ENCODE results near the gene ESD.
"Not testable (repeated sequence)": the region's sequence is repeated elsewhere in the genome, so short reads cannot be mapped to it uniquely, and the experiment has no call there.

Gene ESD, protein sequence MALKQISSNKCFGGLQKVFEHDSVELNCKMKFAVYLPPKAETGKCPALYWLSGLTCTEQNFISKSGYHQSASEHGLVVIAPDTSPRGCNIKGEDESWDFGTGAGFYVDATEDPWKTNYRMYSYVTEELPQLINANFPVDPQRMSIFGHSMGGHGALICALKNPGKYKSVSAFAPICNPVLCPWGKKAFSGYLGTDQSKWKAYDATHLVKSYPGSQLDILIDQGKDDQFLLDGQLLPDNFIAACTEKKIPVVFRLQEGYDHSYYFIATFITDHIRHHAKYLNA
- total RNA-seq: 31.4 to 39.4 (median 34.8) reads per million in 4 donors

DNA sequence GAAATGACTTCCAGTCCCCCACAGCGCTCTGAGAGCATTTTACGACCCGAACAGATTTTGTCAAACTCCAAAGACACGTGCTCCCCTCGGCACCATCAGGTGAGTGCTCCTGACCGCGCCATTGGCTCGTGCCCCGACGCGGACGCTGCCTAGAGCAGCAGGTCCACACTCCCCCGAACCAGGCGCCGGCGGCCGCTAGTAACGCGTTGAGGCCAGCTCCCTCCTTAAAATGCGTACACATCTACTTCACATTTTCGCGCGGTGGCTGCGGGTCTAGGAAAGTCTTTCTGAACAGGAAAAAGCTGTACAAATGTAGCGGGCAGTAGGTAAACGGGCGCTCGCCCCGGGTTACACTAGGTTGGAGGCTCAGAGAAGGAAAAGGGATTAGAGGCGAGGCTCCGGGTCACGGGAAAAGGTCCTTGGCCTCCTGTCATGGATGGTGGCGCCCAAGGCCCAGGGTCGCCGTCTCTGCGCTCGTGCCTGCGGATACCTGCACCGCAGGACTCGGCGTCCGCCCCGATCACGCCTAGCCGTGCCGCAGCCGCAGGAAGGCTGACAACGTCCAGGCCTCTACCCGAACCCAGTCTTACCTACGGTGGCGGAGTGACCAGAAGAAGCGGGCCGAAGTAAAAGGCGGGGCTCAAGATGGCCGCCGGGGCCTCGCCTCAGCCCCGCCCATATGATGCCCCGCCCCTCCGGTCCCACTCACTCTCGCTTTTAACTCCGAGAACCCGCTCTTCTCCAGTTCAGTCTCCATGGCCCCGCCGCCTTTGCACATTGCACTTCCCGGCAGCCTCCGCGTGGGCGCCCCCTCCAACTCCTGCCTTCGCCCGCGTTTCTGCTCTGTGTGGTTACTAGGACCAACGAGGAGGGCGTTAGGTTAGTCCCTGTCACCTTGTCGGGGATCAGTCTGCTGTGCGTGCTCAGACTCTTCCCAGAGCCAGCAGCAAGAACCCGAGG, at the start of gene ESD:
ESD (minus strand) TSS at position 647 of the 960 bp plus-strand sequence. CDS start 5,748 bp downstream, outside the sequence.
- DNase-seq: peak; percentile 78 to 88 (median 81)

DNA sequence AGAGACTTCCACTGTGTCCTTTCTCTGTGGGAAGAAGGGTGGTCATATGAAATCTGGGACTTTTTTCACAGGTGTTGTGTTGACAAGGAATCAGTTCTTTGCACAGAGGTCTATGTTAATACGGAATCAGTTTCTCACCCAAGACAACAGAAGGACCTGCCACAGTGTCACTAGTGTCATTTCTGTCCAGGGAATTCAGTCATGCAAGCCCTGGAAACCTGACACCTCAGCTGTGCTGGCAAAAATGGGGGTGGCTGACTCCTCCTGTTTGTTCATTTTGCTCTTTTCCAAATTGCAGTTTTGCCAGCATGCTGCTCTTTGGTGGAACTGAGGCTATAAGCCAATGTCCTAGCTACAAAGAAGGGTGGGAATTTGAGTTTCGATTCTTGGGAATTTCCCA, 49.8 kb upstream of the ESD start:
- no peak for DNase-seq

DNA sequence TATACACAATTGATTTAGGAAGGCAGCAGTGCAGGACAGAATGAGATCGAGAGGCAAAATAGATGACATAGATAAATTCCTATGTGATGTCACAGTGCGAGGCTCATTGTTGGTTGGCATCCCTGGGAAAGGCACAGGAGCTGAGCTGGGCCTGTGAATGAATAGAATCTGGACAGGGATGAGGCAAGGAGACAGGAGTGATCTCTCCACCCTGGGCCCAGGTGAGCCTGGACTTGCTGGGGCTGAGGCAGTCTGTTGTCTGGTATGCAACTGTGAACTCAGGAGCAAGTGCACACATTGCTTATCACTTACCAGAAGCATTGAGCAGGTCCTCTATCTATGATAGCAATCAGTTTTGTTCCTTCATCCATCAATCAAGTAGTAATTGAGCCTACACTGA, 48.2 kb upstream of the ESD start:
- DNase-seq: no peak

DNA sequence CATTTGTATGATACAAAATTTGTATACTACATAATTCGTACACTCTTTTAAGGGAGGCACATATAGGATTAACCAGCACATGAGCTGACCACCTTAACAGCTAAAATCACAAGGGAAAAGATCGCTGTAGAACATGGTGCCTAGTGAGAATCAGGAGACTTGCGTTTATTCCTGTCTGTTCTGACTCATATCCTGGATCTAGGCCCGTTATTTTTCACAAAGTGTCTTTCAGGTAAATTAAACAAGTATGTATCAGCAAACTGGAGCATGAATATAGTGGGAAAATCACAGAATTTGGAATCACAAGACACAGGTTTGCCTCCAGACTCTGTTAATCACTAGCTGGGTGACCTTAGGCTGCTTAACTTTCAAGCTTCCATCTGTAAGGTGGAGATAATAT, 47.5 kb upstream of the ESD start:
- DNase-seq: no peak

DNA sequence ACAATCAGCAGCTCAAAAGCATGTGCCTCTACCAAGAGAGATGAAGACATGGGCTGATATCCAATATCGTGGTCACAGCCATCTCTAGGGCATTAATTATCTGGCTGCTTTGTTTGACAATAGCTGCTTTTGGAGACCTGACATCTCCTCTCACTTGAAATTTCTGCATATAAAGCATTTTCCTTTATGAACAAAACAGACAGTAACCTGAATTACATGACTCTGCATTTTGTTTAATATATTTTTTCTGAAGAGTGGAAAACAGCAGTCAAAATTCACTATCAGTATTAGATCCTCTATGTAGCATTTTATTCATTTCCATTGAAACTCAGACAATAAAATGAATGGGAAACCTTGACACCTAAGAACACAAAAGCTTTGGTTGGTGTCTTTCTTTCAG, 42.4 kb upstream of the ESD start:
- DNase-seq: no peak

DNA sequence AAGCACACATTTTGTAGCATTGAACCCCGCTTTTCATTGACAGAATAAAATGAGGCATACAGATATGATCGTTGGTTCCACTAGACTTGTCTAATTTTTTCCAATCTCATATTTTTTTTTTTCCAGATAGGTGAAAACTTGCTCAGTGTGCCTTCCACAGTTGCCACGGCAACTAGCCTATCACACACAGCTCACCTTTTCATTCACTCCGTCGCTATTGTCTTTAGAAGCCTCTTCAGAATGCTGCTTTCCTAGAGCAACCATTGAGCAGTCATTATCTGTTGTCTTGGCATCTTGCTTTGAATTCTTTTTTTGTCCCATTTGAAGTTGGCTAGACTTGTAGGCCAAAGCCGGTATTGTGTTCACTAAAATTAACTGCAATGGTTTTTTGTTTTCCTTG, 37.7 kb upstream of the ESD start:
- no peak for DNase-seq

DNA sequence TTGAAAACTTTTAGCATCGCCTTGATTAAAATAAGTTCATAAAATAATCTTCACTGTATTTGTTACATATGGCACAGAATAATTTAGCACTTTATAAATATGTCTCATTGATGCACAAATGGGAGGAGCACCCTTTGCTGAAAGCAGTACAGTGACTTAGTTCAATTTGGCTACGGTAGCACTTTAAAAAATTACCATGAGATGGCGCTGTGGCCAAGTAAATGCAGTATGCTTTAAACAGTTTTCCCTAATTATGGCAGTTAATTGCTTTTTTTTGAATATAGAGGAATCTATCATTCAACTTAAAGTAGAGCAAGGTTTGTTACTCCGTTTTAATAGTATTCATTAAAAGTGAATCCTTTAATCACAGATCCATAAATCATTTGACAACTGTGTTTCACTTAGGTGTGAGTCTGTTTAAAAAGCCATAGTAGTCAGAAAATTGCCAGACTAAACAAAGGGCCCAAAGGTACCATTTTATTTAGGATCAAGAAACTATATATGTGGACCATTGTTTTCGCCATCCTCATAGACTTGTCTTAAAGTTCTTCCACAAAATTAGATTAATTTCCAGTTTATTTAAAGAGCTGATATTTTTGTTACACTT, 34.7 kb upstream of the ESD start:
- peak in 2 of 5 donors; percentile 4 to 24 for DNase-seq

DNA sequence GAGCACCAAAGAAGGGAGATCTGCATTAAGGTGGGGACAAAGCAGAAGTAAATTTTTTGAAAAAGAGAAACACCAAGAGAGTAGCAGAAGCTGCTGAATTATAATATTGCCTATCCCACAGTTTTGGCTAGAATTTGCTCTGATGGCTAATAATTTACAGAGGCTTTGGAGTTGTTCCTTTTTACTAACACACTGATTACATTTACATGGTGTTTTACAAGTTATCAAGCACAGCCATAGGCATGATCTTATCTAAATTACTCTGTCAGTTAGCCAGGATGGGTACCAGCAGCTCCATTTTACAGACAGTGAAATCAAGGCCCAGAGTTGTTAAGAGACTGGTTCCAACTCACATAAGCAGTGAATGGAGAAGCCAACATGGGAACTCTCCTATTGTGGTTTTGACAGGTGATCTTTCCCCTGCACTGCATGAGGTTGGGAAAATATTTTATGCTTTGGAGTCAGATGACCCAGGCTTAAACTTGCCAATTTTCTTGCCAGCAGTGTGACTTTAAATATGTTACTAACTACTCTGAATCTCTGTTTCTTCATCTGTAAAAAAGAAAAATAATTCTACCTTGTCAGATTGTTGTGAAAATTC, 33.5 kb upstream of the ESD start:
- DNase-seq: no peak

DNA sequence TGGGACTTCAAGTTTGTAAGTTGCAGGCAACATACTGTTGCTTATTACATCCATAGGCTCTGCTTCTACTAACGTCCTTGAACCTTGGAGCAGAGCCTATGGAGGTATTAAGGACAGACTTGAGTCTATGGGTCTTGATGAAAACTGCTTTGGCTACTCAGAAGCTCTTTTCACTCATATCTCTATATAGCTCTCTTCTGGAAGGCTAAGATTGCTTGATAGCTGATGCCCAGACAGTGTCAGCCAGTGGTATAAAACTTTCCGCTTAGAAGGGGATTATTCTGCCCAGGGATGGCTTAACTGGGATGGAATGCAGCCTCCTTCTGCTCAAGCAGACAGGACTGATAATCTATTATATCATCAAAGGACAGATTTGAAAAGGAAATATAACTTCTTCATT, 25.6 kb upstream of the ESD start:
- DNase-seq: no peak

DNA sequence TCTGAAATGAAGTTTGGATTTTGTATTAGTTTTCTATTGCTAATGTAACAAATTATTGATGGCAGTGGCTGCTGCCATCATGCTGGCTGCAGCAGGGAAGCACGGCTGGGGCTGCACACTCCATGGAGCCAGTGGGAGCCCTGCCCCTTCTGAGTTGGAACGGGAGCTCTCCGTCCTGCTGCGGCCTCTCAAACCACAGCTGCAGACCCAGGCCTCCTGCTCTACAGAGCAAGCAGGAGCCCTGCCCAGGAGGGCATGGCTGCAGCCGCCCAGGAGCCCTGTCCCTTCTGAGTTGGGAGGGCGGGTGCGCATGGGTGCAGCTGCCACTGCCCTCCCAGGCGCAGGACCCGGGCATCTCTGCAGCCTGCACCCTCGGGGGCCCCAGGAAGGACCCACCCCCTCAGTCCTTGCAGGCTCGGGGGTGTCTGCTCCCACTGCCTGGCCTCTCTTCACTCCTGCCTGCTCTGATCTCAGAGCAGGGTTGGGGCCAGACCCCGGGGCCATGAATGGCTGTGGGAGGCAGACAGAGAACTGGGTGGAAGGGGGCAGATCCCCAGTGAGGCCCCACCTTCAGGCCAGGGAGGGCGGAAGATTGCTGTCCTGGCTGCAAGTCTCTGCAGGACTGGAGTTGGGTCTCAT, 21.0 kb upstream of the ESD start:
- DNase-seq: no peak

DNA sequence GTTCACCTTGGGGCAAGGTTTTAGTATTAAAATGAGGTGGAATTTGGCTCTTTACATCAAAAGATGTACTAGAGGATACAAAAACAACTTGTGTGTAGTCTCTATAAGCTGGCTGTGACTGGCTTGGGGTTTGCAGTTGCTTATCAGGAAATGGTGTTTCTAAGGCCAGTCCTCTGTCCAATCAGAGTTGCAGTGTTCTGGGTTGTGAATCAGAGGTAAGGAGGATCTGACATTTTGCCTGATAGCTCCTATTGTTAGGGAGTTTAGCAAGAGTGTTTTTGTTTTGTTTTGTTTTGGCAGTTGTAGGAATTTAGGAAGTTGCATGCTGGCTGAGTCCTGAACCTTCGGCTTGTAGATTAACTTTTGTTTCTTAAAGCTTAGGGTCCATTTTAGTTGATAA, 20.1 kb upstream of the ESD start:
- no peak for DNase-seq

DNA sequence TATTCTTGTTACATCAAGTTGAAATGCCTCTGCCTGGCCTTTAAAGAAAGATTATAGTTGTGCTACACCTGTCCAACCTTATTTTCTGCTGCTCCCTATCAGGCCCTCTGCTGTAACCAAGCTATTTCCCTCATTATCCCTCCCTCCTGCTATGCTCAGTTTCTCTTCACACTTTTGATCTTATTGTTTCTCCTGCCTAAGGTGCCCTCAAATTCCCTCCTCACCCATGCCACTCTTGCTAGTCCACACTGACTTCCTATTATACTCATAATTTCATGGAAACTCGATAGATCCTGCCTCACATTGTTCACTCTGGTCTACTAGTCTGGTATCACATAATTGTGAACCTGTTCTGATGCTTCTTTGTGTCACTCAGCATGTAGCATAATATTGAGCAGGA, 19.4 kb upstream of the ESD start:
- no peak for DNase-seq

DNA sequence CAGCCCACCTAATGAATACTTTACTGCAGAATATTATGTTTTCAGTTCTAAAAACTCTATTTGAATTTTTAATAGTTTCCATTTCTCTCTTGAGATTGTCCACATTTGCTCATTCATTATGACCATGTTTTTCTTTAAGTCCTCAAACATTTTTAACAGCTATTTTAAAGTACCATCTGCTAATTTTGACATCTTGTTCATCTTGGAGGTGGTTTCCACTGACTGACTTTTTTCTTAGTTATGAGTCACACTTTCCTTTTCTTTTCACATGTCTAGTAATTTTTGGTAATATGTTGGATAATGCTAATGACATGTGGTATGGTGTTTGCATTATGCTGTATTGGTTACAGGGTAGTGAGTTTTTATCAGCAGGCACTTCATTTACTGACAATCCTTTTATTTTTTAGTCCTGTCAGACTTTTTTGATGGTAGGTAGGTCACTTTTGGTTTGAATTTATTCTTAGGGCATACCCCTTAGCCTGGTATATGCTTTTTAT, 15.4 kb upstream of the ESD start:
- no peak for DNase-seq

DNA sequence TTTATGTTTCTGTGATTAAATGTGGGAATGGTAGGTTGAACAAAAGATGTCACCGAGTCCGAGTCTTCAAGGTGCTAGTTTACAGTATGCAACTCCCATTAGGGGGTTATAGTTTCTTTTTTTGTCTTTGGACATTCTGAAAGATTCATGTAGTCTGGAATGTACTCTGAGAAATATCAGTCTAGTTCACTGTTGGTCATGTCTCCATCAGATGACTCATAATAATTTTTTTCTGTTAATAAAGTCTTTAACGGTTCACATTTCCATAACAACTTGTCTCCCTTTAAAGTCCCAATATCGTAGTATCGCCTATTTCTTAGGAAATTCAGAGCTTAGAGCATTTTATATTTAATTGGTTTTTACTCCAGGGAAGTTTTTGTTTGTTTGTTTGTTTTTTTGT, 13.5 kb upstream of the ESD start:
- no peak for DNase-seq

DNA sequence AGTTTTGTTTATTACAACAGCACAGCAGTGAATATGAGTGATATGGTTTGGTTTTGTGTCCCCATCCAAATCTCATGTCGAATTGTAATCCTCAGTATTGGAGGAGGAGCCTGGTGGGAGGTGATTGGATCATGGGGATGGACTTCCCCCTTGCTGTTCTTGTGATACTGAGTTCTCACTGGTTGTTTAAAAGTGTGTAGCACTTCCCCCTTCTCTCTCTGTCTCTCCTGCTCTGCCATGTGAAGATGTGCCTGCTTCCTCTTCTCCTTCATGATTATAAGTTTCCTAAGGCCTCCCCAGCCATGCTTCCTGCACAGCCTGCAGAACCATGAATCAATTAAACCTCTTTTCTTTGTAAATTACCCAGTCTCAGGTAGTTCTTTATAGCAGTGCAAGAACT, 8.0 kb upstream of the ESD start:
- DNase-seq: not testable (repeated sequence)

DNA sequence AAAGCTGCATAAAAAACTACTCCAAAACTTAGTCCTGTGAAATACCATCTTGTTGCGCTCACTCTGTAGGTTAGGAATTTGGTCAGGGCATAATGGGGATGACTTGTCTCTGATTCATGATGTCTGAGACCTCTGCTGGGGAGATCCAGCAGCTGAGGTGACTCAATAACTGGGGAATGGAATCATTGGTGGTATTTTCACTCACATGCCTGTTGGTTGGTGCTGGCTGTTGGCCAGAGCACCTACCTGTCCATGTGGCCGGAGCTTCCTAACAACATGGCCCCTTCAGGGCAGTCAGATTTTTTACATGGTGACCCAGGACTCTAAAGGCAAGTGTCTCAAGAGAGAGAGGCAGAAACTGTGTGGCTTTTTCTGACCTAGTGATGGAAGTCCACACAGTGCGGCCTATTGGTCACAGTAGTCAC, 7.4 kb upstream of the ESD start:
- DNase-seq: no peak

DNA sequence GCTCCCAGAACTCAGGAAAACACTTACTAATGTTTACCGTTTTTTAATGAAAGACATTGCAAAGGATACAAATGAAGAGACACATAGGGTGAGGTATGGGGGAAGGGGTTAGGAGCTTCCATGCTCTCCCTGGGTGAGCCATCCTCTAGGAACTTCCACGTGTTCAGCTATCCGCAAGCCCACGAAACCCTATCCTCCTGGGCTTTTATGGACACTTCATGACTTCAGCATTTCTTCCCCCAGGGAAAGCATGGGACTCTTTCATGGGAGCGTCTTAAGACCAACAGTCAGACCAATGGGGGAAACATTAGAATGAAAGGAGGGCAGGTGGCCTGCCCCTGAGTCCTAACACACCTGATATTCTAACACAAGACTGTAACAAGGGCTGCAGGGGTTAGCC, 6.6 kb upstream of the ESD start:
- no peak for DNase-seq

DNA sequence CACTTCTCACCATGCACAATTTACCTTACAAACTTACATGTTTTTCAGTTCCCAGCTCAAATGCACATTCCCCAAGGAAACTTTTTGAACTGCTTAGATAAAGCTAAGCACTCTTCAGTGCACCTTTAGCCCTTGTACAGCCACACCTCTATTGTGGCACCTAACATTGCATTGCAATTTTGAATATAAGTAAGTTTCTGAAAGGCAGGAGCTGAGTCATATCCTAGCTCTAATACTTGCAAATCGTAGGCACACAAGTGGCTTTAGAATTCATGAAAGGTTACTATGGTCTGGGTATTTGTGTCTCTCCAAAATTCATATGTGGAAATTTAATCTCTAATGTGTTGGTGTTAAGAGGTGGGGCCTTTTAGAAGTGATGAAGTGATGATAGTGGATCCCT, 4.9 kb upstream of the ESD start:
- DNase-seq: no peak

DNA sequence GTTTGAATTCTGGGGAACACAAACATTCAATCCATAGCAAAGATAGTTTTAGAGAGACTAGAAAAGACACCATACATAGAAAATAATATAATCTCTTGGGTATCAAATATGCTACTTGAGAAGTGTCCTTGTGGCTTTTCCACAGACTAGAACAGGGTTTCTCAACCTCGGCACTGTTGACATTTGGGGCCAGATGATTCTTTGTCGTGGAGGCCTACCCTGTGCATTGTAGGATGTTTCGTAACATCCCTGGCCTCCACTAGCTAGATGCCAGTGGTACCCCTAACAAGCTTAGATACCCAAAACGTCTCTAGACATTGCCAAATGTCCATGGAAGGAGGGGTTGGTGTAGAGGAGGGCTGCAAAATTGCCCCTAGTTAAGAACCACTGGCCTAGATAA, 2.2 kb upstream of the ESD start:
- DNase-seq: no peak

DNA sequence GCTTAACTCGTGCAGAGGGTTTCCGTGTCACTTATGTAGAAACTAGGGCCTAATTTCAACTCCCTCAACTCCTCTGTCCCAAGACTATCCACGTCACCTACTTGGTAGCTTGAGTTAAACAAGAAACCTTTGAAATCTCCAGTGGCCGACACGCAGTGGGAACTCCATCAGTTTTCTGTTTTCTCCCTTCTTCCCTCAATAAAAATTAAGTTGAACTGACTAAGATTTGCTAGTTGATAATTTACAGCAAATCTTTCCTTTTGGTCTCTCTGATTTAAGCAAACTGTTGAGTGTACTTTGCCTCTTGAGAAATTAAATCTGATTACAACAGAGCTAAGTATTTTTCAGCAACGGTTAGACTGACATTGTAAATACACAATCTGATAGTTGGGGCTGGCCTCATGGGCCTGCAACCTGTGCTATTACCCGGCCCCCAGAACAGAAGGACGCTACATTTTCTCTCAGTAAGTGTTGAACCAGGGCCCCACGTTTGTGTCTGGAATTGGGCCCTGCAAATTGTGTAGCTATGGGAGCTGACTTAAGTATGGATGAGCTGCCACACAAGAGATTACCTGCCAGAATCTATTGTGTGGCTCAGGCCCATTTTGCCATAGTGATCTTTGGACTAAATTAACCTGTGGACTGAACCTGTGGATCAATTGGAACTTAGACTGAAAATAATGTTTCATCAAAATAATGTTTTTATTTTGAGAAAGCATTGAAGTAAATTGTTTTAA, 708 bp upstream of the ESD start:
- DNase-seq: peak in 1 of 5 donors; percentile 3

DNA sequence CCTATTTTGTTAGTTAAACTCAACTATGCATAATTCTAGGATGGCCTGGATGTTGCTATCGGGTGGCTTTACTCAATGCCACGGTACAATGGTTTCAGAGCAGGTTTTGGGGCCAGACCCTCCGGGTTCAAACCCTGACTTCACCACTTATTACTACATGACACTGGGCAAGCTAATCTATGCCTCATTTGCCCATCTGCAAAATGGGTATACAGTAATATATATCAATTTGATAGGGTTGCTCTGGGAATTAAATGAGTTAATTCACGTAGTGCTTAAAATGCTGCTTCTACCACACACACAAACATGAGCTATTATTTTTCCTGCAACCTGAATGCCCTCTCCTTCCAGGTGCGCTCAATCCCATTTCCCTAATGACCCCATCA, 839 bp downstream of the ESD start:
- no peak for DNase-seq

DNA sequence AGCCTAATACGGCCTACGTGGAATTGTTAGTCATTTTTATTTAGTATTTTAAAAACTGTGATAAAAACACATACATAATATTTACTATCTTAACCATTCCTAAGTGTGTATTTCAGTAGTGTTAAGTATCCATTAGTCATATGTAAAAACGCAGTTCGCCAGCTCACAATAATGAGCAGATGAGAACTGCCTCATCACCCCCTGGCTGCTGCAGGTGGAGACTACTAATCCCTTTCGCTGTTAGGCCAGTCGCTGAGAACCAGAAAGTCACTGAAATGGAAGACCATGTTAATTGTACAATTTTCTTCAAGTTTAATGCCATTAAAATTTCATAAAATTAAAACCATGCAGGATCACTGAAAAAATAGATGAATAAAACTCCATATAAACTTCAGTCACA, 1.6 kb downstream of the ESD start:
- no peak for DNase-seq
